ENCODE measurements around the gene BTAF1.

BTAF1 gene

GRCh38 chr10:91939653-91940052 is 16.1 kb downstream of the BTAF1 start:
- no peaks in the 10 kb centered on the region for H3K9me3 ChIP-seq
- H3K4me1 ChIP-seq, result no peaks in the 10 kb centered on the region
- H3K36me3 ChIP-seq, result peaks cover 37% of the 10 kb centered on the region
- no peak for DNase-seq
- no peaks in the 10 kb centered on the region for H3K27me3 ChIP-seq
- no peak for TF ChIP-seq CTCF (IDR thresholded peaks at IDR 0.05; ENCODE audit: low read depth, low read length)
- H3K4me3 ChIP-seq (ENCODE audit: low read depth, low read length), result no peak overlapping the region

GRCh38 chr10:91941426-91941825 is 17.9 kb downstream of the BTAF1 start:
- no peaks in the 10 kb centered on the region for H3K27me3 ChIP-seq
- no peaks in the 10 kb centered on the region for H3K4me1 ChIP-seq
- no peak for DNase-seq
- no peaks in the 10 kb centered on the region for H3K9me3 ChIP-seq
- TF ChIP-seq CTCF (IDR thresholded peaks at IDR 0.05; ENCODE audit: low read depth, low read length), result no peak
- no peak overlapping the region for H3K4me3 ChIP-seq (ENCODE audit: low read depth, low read length)
- peaks cover 35% of the 10 kb centered on the region for H3K36me3 ChIP-seq

GRCh38 chr10:91944880-91945630 is 21.5 kb downstream of the BTAF1 start:
- DNase-seq, result no peak
- Histone ChIP-seq H3K27me3 (no peaks in the 10 kb centered on the region), H3K36me3 (peaks cover 26% of the 10 kb centered on the region), H3K4me1 (no peaks in the 10 kb centered on the region), H3K9me3 (no peaks in the 10 kb centered on the region), H3K4me3 (ENCODE audit: low read depth, low read length) (no peak overlapping the region)
- no peak for TF ChIP-seq CTCF (IDR thresholded peaks at IDR 0.05; ENCODE audit: low read depth, low read length)

- Histone ChIP-seq H3K4me1 (no peaks in the 10 kb centered on the region), H3K36me3 (peaks cover 58% of the 10 kb centered on the region), H3K4me3 (ENCODE audit: low read depth, low read length) (no peak overlapping the region), H3K27me3 (no peaks in the 10 kb centered on the region), H3K9me3 (no peaks in the 10 kb centered on the region)
- TF ChIP-seq CTCF (IDR thresholded peaks at IDR 0.05; ENCODE audit: low read depth, low read length), result no peak
- DNase-seq, result no peak
Observed at GRCh38 chr10:91953600-91954160, 30.1 kb downstream of the BTAF1 start.

DNA sequence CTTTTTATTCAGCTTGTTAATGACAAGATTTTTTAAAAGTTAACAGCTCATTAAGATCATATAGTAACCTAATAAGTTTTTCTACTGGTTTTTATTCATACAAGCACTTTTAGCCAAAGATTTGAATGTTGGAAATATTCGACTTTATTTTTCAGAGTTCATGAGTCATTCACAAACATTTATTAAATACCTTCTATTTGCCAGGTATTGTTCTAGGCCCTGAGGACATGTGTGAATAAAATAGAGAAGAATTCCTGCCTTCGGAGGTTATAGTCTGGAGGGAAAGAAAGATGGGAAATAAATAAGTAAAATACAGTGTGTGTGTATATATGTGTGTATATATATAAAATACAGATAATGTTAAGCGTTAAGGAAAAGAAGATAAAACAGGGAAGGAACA is 31.5 kb downstream of the BTAF1 start:
- Histone ChIP-seq H3K4me1 (no peaks in the 10 kb centered on the region), H3K36me3 (peaks cover 66% of the 10 kb centered on the region), H3K4me3 (ENCODE audit: low read depth, low read length) (no peak overlapping the region), H3K27me3 (no peaks in the 10 kb centered on the region), H3K9me3 (no peaks in the 10 kb centered on the region)
- no peak for DNase-seq
- TF ChIP-seq CTCF (IDR thresholded peaks at IDR 0.05; ENCODE audit: low read depth, low read length), result no peak

- Histone ChIP-seq H3K4me3 (ENCODE audit: low read depth, low read length) (no peak overlapping the region), H3K4me1 (no peaks in the 10 kb centered on the region), H3K9me3 (no peaks in the 10 kb centered on the region), H3K27me3 (no peaks in the 10 kb centered on the region), H3K36me3 (peaks cover 70% of the 10 kb centered on the region)
- TF ChIP-seq CTCF (IDR thresholded peaks at IDR 0.05; ENCODE audit: low read depth, low read length), result no peak
- no peak for DNase-seq
Observed at GRCh38 chr10:91957091-91957490, 33.5 kb downstream of the BTAF1 start.
